HL-60 (cell line): ENCODE results near the gene SH3BP4.

ENCODE experiments used
- DNase-seq, 2 experiments: peaks; one replicate each; pipeline ENCODE4 v3.0.0-alpha.2; 2010 to 2020; ENCODE audit warnings: low read depth in 1 of 2, low spot score in 1 of 2
- H3K27ac ChIP-seq: fragments of 250-450 bp; sonication (Bioruptor Pico); replicated peaks from 2 replicates; pipeline ENCODE4 v1.5.1; 2020; ENCODE audit warnings: mild to moderate bottlenecking, moderate library complexity
- H3K27me3 ChIP-seq: fragments of 250-450 bp; sonication (Bioruptor Pico); 2 replicates; pipeline ENCODE4 v1.5.1; 2021; ENCODE audit warnings: mild to moderate bottlenecking, moderate library complexity; ENCODE audit not compliant: insufficient read depth, poor library complexity, severe bottlenecking
- H3K4me3 ChIP-seq: replicated peaks from 2 replicates; pipeline ENCODE4 v1.5.1; 2011; ENCODE audit warnings: mild to moderate bottlenecking, control low read depth, low read length; ENCODE audit not compliant: insufficient read depth
- GABPA ChIP-seq: IDR thresholded peaks from 2 replicates; pipeline ENCODE4 v1.6.1; 2012; ENCODE audit warnings: low read depth
- POLR2AphosphoS5 ChIP-seq: IDR thresholded peaks from 2 replicates; pipeline ENCODE4 v1.6.1; 2012; ENCODE audit warnings: low read depth
- REST ChIP-seq: IDR thresholded peaks from 2 replicates; pipeline ENCODE4 v1.6.1; 2012; ENCODE audit warnings: low read depth; ENCODE audit not compliant: insufficient replicate concordance
- SPI1 ChIP-seq: IDR thresholded peaks from 2 replicates; pipeline ENCODE4 v1.6.1; 2012; ENCODE audit warnings: low read depth, mild to moderate bottlenecking, borderline replicate concordance
- TF ChIP-seq, protein P1 (sequence below): IDR thresholded peaks from one replicate; pipeline ENCODE4 v1.5.1; 2011; ENCODE audit warnings: low read length, control low read depth, inconsistent platforms; ENCODE audit not compliant: insufficient read depth

Gene SH3BP4

DNA sequence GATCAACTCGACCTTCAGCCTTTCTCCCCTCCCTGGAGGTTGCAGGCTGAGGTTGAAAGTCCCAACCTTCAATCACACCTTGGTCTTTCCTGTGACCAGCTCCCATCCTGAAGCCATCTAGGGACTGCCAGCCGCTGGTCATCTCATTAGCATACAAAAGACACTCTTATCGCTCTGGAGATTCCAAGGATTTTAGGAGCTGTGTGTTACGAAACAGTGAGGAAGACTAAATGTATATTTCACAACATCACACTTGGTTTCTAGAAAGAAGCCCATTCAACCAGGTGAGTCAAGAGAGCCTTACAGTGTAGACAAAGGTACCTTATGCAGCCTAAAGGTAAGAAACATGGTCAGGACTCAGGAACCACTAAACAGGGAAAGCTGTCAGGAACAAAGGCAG lies 126.4 kb downstream of the SH3BP4 start:
- TF ChIP-seq SPI1 (no peak), GABPA (no peak), POLR2AphosphoS5 (no peak), REST (no peak)
- TF ChIP-seq, protein P1, sequence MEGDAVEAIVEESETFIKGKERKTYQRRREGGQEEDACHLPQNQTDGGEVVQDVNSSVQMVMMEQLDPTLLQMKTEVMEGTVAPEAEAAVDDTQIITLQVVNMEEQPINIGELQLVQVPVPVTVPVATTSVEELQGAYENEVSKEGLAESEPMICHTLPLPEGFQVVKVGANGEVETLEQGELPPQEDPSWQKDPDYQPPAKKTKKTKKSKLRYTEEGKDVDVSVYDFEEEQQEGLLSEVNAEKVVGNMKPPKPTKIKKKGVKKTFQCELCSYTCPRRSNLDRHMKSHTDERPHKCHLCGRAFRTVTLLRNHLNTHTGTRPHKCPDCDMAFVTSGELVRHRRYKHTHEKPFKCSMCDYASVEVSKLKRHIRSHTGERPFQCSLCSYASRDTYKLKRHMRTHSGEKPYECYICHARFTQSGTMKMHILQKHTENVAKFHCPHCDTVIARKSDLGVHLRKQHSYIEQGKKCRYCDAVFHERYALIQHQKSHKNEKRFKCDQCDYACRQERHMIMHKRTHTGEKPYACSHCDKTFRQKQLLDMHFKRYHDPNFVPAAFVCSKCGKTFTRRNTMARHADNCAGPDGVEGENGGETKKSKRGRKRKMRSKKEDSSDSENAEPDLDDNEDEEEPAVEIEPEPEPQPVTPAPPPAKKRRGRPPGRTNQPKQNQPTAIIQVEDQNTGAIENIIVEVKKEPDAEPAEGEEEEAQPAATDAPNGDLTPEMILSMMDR: no peak
- H3K4me3 ChIP-seq: no peak overlapping the region
- no peak for DNase-seq
- no peak overlapping the region for H3K27ac ChIP-seq
- H3K27me3 ChIP-seq: no peaks in the 10 kb centered on the region

GRCh38 chr2:235078914-235079472 lies 127.2 kb downstream of the SH3BP4 start:
- H3K4me3 ChIP-seq: no peak overlapping the region
- no peak for DNase-seq
- TF ChIP-seq GABPA (no peak), REST (no peak)
- TF ChIP-seq, protein P1: no peak
- H3K27me3 ChIP-seq: no peaks in the 10 kb centered on the region
- no peak overlapping the region for H3K27ac ChIP-seq

DNA sequence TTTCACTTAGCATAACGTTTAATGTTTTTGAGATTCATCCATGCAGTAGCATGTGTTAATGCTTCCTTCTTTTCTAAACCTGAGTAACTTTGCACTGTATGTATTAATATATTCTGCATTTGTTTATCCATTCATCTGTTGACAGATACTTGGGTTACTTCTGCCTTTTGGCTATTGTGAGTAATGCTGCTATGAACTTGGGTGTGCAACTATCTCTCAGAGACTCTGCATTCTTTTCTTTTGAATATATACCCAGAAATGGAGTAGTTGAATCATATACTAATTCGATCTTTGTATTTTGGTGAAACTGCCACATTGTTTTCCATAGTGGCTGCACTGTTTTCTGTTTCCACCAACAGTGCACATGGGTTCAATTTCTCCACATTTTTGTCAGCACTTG lies 128.3 kb downstream of the SH3BP4 start:
- DNase-seq: no peak
- no peak for TF ChIP-seq REST
- TF ChIP-seq GABPA: no peak
- TF ChIP-seq SPI1: no peak
- TF ChIP-seq, protein P1: no peak
- no peak for TF ChIP-seq POLR2AphosphoS5

More for the DNA sequence above, 128.3 kb downstream of the SH3BP4 start:
- no peak overlapping the region for H3K4me3 ChIP-seq
- H3K27ac ChIP-seq: no peak overlapping the region
- no peaks in the 10 kb centered on the region for H3K27me3 ChIP-seq
